8988T (cell line): ENCODE results near the gene OR52K1.
"Not testable (repeated sequence)": the region's sequence is repeated elsewhere in the genome, so short reads cannot be mapped to it uniquely, and the experiment has no call there.

Experiments used
- DNase-seq: peaks from one replicate; pipeline ENCODE4 v3.0.0; 2011

The OR52K1 gene

GRCh38 chr11:4482445-4482844 is at the start of gene OR52K1:
TSS of gene OR52K1 (plus strand) at chr11:4482646. CDS start at chr11:4488901, 6,255 bp downstream.
- no peak for DNase-seq

GRCh38 chr11:4433856-4434255 is 48.6 kb upstream of the OR52K1 start:
- DNase-seq: no peak

- DNase-seq: no peak
Measured at GRCh38 chr11:4436411-4436810, 46.0 kb upstream of the OR52K1 start.

- no peak for DNase-seq
Measured at GRCh38 chr11:4441515-4441914, 40.9 kb upstream of the OR52K1 start.

GRCh38 chr11:4443232-4443891 is 39.1 kb upstream of the OR52K1 start:
- no peak for DNase-seq

- no peak for DNase-seq
Measured at GRCh38 chr11:4448995-4449394, 33.5 kb upstream of the OR52K1 start, which contains the start of gene OR52K2. TSS of gene OR52K2 (plus strand) at chr11:4449295. CDS start at chr11:4449340, 45 bp downstream.

GRCh38 chr11:4453118-4453517 is 29.3 kb upstream of the OR52K1 start:
- no peak for DNase-seq

GRCh38 chr11:4454021-4454420 is 28.4 kb upstream of the OR52K1 start:
- DNase-seq: no peak

GRCh38 chr11:4455419-4455818 is 27.0 kb upstream of the OR52K1 start:
- DNase-seq: no peak

- no peak for DNase-seq
Measured at GRCh38 chr11:4459500-4459899, 22.9 kb upstream of the OR52K1 start.

- no peak for DNase-seq
Measured at GRCh38 chr11:4460151-4460550, 22.3 kb upstream of the OR52K1 start.

- no peak for DNase-seq
Measured at GRCh38 chr11:4464216-4465159, 18.0 kb upstream of the OR52K1 start.

- DNase-seq: no peak
Measured at GRCh38 chr11:4465407-4465806, 17.0 kb upstream of the OR52K1 start.

GRCh38 chr11:4466131-4466870 is 16.1 kb upstream of the OR52K1 start:
- DNase-seq: no peak

GRCh38 chr11:4466871-4467442 is 15.5 kb upstream of the OR52K1 start:
- DNase-seq: no peak

GRCh38 chr11:4467811-4468606 is 14.4 kb upstream of the OR52K1 start:
- DNase-seq: no peak

GRCh38 chr11:4479644-4480043 is 2.8 kb upstream of the OR52K1 start:
- no peak for DNase-seq

- no peak for DNase-seq
Measured at GRCh38 chr11:4480577-4481239, 1.7 kb upstream of the OR52K1 start.

- no peak for DNase-seq
Measured at GRCh38 chr11:4481240-4481582, 1.2 kb upstream of the OR52K1 start.

- no peak for DNase-seq
Measured at GRCh38 chr11:4484310-4484709, 1.9 kb downstream of the OR52K1 start.

GRCh38 chr11:4491405-4491804 is 9.0 kb downstream of the OR52K1 start:
- DNase-seq: not testable (repeated sequence)
